HFF-Myc (cell line): ENCODE data around the gene FABP6.

Source experiments
- DNase-seq: peaks from one replicate; pipeline ENCODE4 v3.0.0-alpha.2; 2011; ENCODE audit warnings: low read depth; ENCODE audit errors: extremely low read depth
- H3K4me3 ChIP-seq: replicated peaks from 2 replicates; pipeline ENCODE4 v1.5.1; 2011; ENCODE audit warnings: low read depth, mild to moderate bottlenecking, control low read depth, low read length
- TF ChIP-seq, protein P1 (sequence below): IDR thresholded peaks from 2 replicates; pipeline ENCODE4 v1.5.1; 2012; ENCODE audit warnings: mild to moderate bottlenecking, low read depth, low read length, control low read depth; ENCODE audit errors: missing control alignments

Gene FABP6

DNA sequence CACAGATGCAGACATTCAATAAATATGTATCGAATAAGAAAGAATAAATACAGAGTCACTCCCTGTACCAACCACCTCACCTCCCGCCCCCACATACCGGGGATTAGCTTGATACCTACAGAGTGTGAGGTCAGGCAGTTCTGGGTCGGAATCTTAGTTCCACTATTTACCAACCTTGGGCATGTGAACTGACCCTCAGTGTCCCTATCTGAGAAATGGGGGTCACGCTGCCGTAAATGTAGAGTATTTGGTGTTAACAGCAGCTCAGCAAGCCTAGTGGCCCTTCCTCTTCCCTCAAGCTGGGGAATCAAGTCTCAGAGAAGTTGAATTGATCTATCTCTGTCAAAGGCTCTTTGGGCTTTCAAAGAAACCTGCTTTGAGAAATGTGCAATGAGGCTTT is 57.6 kb downstream of the FABP6 start:
- no peak overlapping the region for H3K4me3 ChIP-seq
- DNase-seq: no peak
- TF ChIP-seq, protein P1, sequence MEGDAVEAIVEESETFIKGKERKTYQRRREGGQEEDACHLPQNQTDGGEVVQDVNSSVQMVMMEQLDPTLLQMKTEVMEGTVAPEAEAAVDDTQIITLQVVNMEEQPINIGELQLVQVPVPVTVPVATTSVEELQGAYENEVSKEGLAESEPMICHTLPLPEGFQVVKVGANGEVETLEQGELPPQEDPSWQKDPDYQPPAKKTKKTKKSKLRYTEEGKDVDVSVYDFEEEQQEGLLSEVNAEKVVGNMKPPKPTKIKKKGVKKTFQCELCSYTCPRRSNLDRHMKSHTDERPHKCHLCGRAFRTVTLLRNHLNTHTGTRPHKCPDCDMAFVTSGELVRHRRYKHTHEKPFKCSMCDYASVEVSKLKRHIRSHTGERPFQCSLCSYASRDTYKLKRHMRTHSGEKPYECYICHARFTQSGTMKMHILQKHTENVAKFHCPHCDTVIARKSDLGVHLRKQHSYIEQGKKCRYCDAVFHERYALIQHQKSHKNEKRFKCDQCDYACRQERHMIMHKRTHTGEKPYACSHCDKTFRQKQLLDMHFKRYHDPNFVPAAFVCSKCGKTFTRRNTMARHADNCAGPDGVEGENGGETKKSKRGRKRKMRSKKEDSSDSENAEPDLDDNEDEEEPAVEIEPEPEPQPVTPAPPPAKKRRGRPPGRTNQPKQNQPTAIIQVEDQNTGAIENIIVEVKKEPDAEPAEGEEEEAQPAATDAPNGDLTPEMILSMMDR: no peak

- DNase-seq: no peak
- TF ChIP-seq, protein P1: no peak
- no peak overlapping the region for H3K4me3 ChIP-seq
These were observed 58.2 kb downstream of the FABP6 start for GRCh38 chr5:160287378-160288051.
